Cardiac fibroblast (primary cell): ENCODE results near the gene ACTR3.

Source experiments
- DNase-seq, 2 donors: peaks; one replicate each; pipeline versions ENCODE4 v3.0.0 to v3.0.0-alpha.2; 2010; ENCODE audit warnings: low read depth in 2 of 2
- H3K4me3 ChIP-seq, 2 donors: replicated peaks in 1 of 2; 1 replicate in 1 of 2; 2 replicates in 1 of 2; pipeline ENCODE4 v1.5.1; 2011; ENCODE audit warnings: low read depth in 2 of 2, low read length in 2 of 2, mild to moderate bottlenecking in 2 of 2, moderate library complexity in 1 of 2
- TF ChIP-seq, protein P1 (sequence below): IDR thresholded peaks from one replicate; pipeline ENCODE4 v1.5.1; 2011; ENCODE audit warnings: low read depth, mild to moderate bottlenecking, low read length, inconsistent platforms

The ACTR3 gene

DNA sequence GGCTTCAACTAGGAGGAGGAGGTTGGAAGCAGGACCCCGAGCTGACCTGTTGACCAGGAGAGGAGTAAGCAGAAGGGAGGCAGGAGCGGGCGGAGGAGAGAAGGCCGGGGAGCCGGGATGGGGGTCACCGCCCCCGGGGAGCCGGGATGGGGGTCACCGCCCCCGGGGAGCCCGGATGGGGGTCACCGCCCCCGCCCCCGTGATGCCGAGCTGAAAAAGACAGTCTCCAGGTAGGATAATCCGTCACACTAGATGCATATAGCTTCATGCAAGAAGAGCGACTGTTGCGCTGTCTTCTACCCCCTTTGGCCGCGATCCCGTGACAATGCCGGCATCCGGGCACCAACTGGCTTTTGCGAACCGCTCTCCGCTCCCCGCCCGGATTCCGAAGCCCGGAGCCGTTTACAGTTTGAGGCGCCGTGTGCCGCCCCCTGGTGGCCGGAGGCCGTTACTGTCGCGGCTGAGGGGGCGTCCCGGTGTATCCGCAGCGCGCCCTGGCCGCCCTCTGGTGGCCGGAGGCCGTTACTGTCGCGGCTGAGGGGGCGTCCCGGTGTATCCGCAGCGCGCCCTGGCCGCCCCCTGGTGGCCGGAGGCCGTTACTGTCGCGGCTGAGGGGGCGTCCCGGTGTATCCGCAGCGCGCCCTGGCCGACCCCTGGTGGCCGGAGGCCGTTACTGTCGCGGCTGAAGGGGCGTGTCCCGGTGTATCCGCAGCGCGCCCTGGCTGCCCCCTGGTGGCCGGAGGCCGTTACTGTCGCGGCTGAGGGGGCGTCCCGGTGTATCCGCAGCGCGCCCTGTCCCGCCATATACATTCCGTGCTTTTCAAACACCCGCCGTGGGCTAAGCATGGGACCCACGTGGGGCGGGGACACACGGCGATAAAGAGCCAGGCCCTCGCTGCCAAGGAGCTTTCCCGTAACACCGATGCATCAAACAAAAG lies 89.6 kb downstream of the ACTR3 start:
- DNase-seq: no peak

DNA sequence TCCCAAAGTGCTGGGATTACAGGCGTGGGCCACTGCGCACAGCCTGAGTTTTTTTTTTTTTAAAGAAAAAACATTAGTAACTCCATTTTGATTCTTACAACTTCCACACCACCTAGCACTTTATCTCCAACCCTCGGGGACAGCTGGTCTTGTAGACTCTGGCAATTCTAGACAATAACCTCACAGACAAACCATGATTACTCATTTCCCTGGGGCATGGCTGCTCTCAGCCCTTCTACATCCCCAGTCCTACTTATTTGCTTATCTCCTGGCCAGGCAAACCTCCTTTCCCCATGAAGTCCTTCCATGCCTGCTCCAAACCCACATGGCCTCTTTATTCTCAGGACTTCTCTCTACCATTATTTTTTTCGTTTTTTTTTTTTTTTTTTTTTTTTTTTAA lies 91.1 kb downstream of the ACTR3 start:
- H3K4me3 ChIP-seq: no peak overlapping the region
- TF ChIP-seq, protein P1, sequence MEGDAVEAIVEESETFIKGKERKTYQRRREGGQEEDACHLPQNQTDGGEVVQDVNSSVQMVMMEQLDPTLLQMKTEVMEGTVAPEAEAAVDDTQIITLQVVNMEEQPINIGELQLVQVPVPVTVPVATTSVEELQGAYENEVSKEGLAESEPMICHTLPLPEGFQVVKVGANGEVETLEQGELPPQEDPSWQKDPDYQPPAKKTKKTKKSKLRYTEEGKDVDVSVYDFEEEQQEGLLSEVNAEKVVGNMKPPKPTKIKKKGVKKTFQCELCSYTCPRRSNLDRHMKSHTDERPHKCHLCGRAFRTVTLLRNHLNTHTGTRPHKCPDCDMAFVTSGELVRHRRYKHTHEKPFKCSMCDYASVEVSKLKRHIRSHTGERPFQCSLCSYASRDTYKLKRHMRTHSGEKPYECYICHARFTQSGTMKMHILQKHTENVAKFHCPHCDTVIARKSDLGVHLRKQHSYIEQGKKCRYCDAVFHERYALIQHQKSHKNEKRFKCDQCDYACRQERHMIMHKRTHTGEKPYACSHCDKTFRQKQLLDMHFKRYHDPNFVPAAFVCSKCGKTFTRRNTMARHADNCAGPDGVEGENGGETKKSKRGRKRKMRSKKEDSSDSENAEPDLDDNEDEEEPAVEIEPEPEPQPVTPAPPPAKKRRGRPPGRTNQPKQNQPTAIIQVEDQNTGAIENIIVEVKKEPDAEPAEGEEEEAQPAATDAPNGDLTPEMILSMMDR: no peak
- peak; percentile 77 to 96 for DNase-seq

More for the DNA sequence above, 89.6 kb downstream of the ACTR3 start:
- TF ChIP-seq, protein P1: peak; percentile 44
- H3K4me3 ChIP-seq: no peak overlapping the region

DNA sequence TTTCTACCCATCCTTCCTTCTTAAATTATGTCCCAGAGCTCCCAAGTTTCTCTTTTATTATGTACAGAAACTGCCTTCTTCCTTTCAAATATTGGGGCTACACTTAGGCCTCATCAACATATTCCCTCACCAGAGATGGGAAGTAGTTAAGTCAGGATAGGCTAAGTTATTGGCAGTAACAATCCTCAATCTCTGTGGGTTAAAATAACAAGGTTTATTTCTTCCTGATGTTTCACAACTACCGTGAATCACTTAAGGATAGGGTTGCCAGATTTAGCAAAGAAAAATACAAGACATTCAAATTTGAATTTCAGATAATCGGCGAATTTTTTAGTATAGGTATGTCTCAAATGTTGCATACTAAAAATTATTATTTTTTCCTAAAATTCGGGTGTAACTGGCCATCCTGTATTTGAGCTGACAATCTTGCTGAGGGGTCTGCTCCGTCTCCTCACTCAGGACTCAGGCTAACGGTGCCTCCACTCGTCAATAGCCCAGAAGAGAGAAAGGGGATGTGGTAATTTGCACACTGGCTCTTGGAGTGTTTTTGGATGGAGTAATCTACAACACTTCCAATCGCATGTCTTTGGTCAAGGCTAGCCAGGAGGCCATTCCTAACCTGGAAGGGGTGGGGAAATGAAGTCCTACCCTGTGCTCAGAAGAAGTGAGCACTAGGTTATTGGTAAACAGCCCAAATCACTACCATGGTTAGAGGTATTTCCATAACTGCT lies 91.7 kb downstream of the ACTR3 start:
- TF ChIP-seq, protein P1: no peak
- H3K4me3 ChIP-seq: no peak overlapping the region
- DNase-seq: peak; percentile 49 to 87

DNA sequence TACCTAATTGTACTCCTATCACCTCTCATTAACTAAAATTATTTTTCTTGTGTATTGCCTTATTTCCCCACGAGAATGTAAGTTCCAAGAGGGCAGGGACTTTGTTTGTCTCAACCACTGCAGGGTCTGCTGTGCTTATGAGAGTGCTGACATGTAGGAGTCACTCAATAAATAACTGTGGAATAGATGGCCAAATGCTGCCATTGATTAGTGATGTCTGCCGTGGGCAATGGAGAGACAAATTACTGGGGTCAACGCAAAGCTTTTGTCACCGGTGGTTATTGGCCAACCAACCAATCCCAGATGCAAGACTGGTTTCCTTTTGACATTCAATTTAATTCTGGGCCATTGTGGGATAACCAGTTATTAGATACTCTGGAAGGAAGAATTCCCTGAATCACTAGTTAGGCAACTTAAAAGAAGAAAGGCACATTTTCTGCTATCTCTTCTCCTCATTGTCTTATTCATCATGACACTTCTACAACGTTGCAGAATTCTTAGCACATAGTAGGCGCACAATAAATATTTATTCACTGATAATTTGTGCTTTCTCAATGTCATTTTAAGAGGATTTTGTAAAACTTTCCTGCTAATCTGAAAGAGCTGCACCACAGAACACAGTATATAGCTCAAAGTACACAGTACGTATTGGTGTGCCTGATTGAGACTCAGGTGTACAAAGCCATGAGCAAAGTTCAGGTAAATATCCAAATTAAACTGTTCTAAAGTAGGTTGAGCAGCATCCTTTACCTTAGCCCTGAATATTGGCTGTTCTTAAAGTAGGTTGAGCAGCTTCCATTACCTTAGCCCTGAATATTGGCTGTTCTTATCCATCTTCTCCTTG lies 95.9 kb downstream of the ACTR3 start:
- no peak overlapping the region for H3K4me3 ChIP-seq
- TF ChIP-seq, protein P1: no peak
- no peak for DNase-seq

DNA sequence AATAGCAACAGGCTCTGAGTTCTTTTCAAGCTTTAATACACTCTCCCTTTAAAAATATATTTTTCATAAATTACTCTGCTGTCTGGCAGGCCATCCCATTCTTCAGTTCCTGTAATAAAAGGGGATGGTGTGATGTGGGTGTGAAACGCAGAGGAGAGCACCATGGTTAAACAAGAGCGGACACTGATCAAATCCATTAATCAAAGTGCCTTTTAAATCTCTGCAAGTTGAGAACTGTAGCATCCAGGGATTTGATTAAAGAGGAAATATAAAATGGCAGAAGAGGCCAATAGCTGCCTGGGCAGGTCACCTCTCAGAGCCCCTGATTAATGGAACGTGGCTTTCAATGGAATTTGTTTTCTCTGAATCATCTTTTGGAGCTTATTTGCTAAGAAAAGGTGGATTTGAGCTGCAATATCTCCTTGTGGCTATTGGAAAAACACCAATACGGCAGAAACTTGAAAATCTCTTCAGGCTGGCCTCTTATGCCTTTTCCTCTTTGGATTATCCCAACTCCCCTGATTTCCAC lies 96.9 kb downstream of the ACTR3 start:
- TF ChIP-seq, protein P1: no peak
- no peak overlapping the region for H3K4me3 ChIP-seq
- DNase-seq: no peak

DNA sequence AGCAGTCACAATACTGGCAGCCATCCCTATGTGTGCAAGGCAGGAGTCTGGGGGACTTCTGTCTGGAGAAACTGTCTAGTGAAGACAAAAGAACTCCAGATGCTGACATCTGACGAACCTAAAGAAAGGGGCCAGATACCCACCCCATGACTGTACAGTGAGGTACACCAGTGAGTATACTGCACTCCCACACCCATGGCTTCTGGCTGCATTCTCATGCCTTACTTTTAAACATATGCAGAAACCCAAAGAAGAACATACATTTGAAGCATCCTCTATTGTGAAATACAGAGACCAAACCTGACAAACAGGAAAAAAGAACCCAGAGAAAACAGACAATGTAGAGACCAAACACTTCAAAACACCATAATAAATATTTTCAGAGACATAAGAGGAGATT lies 102.2 kb downstream of the ACTR3 start:
- TF ChIP-seq, protein P1: no peak
- peak in 1 of 2 donors; percentile 63 for DNase-seq

More for the DNA sequence above, 102.2 kb downstream of the ACTR3 start:
- H3K4me3 ChIP-seq: no peak overlapping the region
